Measurements from ENCODE around the gene ARHGAP29. TPM values are rescaled to one million over a fixed set of nuclear protein-coding genes. Genes with fewer than 3 reads are reported as not detected.

ARHGAP29 gene
- total RNA-seq, 6 experiments from 2014 or later: 36.9 to 60.3 (median 52.9) TPM

Other genes starting within 250 kb of the ARHGAP29 start
- under 1 TPM in 3 of 6 experiments, not detected in 3; 0.03 to 0.09 (median 0.05) TPM for gene ABCA4, start 116.4 kb downstream of the ARHGAP29 start, total RNA-seq (2021; fragmentation: NEBNext Ultra II Directional; extraction: Animal tissue kit (Norgen Biotek cat#: 25700))
- 10 to 100 TPM; 43.2 to 49.0 (median 46.3) TPM for gene ABCD3, start 180.8 kb upstream of the ARHGAP29 start, total RNA-seq (2021; fragmentation: NEBNext Ultra II Directional; extraction: Animal tissue kit (Norgen Biotek cat#: 25700))